GM19351 (cell line): ENCODE results near the gene KIAA0040.

Source experiments
- ATAC-seq: cut with Tn5 transposase; IDR thresholded peaks from one replicate; pipeline ENCODE4 v1.9.1; 2021; ENCODE audit warnings: mild to moderate bottlenecking, moderate library complexity; ENCODE audit not compliant: unreplicated experiment

KIAA0040 gene

GRCh38 chr1:175192630-175193526, at the start of gene KIAA0040:
Gene KIAA0040 (minus strand): TSS chr1:175192776. CDS start chr1:175161013, 31,763 bp downstream.
- ATAC-seq: peak; percentile 50

DNA sequence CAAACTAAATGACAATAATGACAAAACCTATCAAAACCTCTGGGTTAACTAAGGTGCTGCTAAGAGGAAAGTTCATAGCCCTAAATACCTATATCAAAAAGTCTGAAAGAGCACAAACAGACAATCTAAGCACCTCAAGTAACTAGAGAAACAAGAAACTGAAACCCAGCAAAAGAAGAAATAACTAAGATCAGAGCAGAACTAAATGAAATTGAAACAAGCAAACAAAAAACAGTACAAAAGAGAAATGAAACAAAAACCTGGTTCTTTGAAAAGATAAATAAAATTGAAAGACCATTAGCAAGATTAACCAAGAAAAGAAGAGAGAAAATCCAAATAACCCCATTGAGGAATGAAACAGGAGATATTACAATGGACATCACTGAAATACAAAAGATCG, 44.8 kb upstream of the KIAA0040 start:
- peak; percentile 80 for ATAC-seq

DNA sequence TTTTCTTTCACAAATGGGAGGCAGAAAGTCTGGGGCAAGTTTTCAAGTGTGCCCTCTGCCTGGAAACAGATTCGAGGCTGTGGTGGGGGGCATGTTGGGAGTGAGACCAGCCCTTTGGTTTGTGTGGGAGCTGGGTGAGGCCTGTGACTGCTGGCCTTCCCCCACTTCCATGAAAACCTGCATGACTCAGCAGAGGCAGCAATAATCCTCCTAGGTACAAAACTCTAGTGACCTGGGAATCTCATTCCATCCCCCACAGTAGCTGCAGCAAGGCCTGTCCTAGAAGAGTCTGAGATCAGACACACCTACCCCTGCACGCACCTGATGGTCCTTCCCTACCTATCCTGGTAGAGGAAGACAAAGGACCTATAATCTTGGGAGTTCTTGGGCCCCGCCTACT, 42.1 kb upstream of the KIAA0040 start:
- no peak for ATAC-seq

- no peak for ATAC-seq
These were observed 39.8 kb upstream of the KIAA0040 start for GRCh38 chr1:175232335-175232734.

- peak; percentile 34 for ATAC-seq
These were observed 33.2 kb upstream of the KIAA0040 start for GRCh38 chr1:175225805-175226129.

- ATAC-seq: no peak
These were observed 29.8 kb upstream of the KIAA0040 start for GRCh38 chr1:175222296-175222938.

DNA sequence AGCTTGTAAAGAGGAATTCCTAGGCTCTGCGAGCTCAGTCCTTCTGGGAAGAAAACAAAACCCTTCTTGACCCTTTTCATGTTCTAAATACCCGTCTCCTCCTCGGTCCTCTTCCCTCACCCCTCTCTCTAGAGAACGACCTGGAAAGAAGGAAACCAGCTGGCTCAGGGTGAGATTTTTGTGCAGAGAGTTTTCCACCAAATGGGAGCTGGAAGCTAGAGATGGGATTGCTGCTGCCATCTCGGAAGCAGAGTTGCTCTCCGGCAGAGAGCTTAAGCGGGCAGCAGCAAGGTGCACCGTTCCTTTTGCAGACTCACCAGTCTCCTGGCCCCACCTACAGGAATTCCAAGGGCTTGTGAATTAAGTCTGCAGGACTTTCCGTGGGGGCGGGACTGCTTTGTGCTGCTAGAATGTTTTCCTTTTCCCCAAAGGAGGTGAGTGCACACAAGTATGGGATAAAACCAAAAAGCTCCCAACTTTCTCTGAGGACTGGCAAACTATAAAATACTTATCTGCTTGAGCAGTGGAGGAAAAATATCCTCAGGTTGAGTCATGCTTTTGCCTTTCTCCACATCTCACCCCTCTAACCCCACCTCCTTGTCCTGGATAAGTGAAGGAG, 29.1 kb upstream of the KIAA0040 start:
- no peak for ATAC-seq

GRCh38 chr1:175220853-175221556, 28.4 kb upstream of the KIAA0040 start:
- no peak for ATAC-seq

- ATAC-seq: no peak
These were observed 27.2 kb upstream of the KIAA0040 start for GRCh38 chr1:175219774-175220173.

- no peak for ATAC-seq
These were observed 26.3 kb upstream of the KIAA0040 start for GRCh38 chr1:175218786-175219434.

DNA sequence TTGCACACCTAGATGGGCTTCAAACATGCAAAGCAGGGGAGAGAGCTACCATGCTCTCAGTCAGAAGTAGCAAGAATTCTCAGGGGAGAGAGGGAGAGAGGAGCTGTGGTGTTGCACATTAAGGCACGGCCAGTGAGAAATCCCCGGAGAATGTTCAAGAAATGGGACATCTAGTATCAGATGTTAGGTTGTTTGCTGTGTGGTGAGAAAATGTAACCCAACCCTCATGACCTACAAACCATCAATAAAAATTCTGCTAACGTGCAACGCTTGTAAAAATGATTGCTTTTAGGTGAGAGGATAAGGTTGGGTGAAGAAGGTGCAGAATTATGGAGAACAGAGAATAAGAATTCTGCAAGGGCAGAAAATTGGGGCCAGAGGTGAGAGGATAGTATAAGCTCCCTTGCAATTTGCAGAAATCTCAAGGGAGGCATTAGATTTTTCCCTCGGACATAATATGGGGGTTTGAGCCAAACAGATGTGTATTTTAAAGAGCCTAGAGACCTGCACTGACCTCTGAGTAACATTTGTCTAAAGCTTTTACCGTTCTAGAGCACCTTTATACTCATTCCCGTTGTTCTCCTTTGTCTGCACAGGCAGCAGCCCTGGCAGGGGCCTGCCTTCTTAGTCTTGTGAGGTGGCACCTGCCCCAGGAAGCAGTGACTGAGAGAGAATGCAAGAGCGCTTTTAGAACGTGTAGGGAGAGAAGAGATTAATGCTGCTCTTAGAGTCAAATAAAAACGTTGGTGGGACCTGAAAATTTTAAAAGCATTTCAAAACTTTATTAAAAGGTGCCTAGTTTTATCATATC, 25.4 kb upstream of the KIAA0040 start:
- ATAC-seq: no peak

DNA sequence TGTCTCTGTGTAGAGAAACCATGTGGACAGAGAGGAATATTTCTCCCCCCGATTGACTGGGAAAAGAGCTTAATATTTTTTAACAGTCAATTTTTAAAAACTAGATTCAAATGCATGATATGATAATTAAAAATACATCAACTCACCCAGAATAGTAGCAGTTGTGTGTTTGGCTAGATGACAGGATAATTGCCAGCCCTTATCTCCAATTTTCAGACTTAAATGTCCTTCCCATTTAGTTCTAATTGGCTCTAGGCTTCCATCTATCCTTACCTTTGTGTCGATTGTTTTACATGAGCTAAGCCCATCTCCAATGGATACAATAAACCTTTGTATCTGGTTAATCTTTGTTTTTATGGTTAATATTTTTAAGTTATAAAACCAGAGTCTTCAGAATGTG, 23.9 kb upstream of the KIAA0040 start:
- ATAC-seq: no peak

DNA sequence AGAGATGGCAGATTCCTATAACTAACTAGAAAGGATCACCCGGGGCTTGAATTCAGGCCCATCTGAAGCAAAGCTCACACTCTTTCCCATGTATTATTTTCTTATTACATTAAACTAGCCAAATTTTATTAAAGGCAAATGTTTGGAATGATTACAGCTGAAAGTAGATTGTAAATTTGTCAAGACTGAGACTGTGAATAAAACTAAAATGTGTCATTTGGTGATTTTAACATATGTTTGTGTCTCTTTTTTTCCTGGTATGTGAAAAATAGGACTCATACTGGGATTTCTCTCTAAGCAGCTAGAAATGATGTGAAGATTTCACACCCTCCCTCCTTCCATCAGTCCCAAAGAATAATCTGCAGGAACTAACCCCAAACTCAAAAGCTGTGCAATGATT, 19.1 kb upstream of the KIAA0040 start:
- no peak for ATAC-seq

DNA sequence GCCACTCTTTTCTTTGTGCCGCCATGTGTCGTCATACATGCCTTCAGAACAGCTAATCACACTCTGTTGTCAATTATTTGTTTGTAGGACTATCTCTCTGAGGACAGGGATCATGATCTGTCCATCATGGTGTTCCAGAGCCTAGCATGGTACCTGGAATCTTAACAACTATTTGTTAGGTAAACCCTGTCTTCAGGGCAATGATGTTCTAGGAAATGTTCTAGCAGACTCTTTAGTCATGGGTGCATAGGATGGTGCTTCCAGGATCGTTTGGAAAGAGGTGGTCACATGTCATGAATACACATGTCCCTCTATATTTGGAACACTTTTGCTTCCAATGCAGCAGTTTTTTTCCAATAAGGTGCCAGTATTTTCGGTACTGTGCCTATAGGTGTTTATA, 18.2 kb upstream of the KIAA0040 start:
- no peak for ATAC-seq

GRCh38 chr1:175209493-175209921, 16.9 kb upstream of the KIAA0040 start:
- peak; percentile 55 for ATAC-seq

DNA sequence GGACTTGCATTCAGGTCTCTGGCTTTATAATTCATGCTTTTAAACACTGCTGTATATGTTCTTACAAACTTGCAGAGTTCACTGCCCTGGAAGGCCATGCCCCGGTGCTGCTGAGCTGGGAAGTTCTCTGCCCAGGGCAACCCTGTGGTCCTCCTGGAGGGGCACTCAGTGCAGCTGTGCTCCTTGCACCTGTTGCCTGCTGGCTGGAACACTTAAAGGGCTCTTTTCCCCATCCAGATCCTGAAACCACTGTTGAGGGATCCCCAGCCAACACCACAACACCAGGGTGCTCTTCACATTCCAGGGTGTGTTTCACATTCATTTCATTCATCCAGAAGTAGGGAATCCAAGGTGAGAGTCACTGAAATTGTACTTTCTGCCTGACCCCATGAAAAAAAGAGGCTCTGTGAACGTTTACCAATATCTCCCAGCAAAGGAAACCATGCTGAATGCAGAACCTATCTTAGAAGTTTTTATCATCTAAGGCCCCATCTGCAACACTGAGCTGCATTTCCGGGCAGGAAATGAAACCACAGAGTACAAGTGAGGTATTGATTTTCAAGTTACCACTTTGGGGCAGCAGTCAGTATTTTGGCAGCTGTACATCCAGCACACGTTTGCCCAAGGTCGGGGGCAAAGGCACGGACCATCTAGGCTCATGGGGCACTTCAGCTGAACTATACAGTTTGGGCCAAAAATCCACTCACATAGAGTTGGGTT, 16.4 kb upstream of the KIAA0040 start:
- peak; percentile 78 for ATAC-seq

- ATAC-seq: no peak
These were observed 15.4 kb upstream of the KIAA0040 start for GRCh38 chr1:175207971-175208370.

DNA sequence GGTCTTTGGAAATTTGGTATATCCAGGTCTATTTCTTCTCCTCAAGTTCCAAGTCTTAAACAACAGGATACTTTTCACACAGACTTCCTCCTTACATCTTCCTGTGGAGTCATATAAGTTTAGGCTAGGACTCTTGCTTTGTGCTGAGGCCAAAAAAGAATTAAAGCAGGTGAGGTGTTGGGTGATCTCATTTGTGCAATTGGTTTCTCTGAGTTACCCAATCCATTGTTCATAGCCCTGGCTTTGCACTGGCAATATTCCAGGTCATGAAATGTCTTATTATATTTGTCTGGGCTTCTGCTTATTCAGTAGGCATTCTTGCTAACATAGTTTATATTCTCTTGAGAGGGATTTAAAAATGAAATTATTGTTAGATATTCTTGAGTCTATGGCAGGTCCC, 14.1 kb upstream of the KIAA0040 start:
- ATAC-seq: no peak

DNA sequence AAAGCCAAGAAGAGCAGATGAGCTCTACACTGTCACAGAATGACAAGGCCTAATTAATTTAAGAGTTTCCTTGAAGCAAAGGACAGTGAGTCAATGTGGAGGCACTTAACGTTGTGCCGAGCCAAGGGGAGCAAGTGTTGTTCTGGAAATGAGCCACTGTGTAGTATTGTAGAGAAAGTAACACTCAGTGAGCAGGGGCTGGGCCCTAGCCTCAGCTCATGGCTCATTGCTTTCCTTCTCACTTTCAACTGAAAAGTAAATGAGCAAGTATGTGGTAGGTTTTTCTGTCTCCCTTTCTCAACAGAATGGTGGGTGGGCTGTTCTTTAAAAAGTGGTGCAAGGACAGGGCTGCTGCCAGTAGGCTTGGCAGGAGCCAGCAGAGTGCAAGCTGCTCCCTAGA, 11.8 kb upstream of the KIAA0040 start:
- peak; percentile 82 for ATAC-seq
